ENCODE data around the gene RTN3. TPM values are rescaled to one million over a fixed set of nuclear protein-coding genes. Genes with fewer than 3 reads are reported as not detected.

The RTN3 gene
- total and polyA plus RNA-seq, 4 donors = 42.4 to 89.4 (median 76.6) TPM

- Histone ChIP-seq H3K27me3 (ENCODE audit: control insufficient read depth in 1 of 2, insufficient read depth in 2 of 2, low read length in 1 of 2) (no peaks in the 10 kb centered on the region), H3K9me3 (ENCODE audit: control insufficient read depth, low read length) (no peaks in the 10 kb centered on the region), H3K4me3 (ENCODE audit: low read length in 2 of 2) (no peak overlapping the region), H3K4me1 (ENCODE audit: control insufficient read depth in 1 of 2, insufficient read depth in 2 of 2, low read length in 2 of 2) (peaks cover 5 to 6% of the 10 kb centered on the region in 2 donors), H3K27ac (ENCODE audit: low read depth in 1 of 2, low read length in 2 of 2) (no peak overlapping the region), H3K36me3 (ENCODE audit: control insufficient read depth in 1 of 2, insufficient read depth in 2 of 2, low read length in 1 of 2) (no peaks in the 10 kb centered on the region)
- 0% methylated on average over 1 of the region's 1 CpG for WGBS, 2 donors
- DNase-seq (no peak), ATAC-seq (ENCODE audit: low FRiP score) (no peak)
- intact Hi-C loops (cut with DNase I) = no loop called here
Measured at GRCh38 chr11:63663809-63664208, 17.5 kb upstream of the RTN3 start.

GRCh38 chr11:63666874-63667273 lies 14.4 kb upstream of the RTN3 start:
- Histone ChIP-seq H3K36me3 (ENCODE audit: control insufficient read depth in 1 of 2, insufficient read depth in 2 of 2, low read length in 1 of 2) (no peaks in the 10 kb centered on the region), H3K27ac (ENCODE audit: low read depth in 1 of 2, low read length in 2 of 2) (no peak overlapping the region), H3K27me3 (ENCODE audit: control insufficient read depth in 1 of 2, insufficient read depth in 2 of 2, low read length in 1 of 2) (no peaks in the 10 kb centered on the region), H3K4me1 (ENCODE audit: control insufficient read depth in 1 of 2, insufficient read depth in 2 of 2, low read length in 2 of 2) (peaks cover 5 to 6% of the 10 kb centered on the region in 2 donors), H3K4me3 (ENCODE audit: low read length in 2 of 2) (no peak overlapping the region), H3K9me3 (ENCODE audit: control insufficient read depth, low read length) (no peaks in the 10 kb centered on the region)
- intact Hi-C loops (cut with DNase I) = no loop called here
- no peak for ATAC-seq (ENCODE audit: low FRiP score)
- 44 to 45% methylated on average over 4 of the region's 4 CpGs for WGBS, 2 donors
- no peak for DNase-seq

- Histone ChIP-seq H3K4me3 (ENCODE audit: low read length in 2 of 2) (no peak overlapping the region), H3K9me3 (ENCODE audit: control insufficient read depth, low read length) (no peaks in the 10 kb centered on the region), H3K27ac (ENCODE audit: low read depth in 1 of 2, low read length in 2 of 2) (peak overlapping the region; percentile 50 to 77), H3K27me3 (ENCODE audit: control insufficient read depth in 1 of 2, insufficient read depth in 2 of 2, low read length in 1 of 2) (no peaks in the 10 kb centered on the region), H3K4me1 (ENCODE audit: control insufficient read depth in 1 of 2, insufficient read depth in 2 of 2, low read length in 2 of 2) (peaks cover 2 to 3% of the 10 kb centered on the region in 2 donors), H3K36me3 (ENCODE audit: control insufficient read depth in 1 of 2, insufficient read depth in 2 of 2, low read length in 1 of 2) (no peaks in the 10 kb centered on the region)
- 22 to 27% methylated on average over 3 of the region's 3 CpGs for WGBS, 2 donors
- DNase-seq = no peak
- intact Hi-C loops (cut with DNase I) = no loop called here
- no peak for ATAC-seq (ENCODE audit: low FRiP score)
Measured at GRCh38 chr11:63667995-63668795, 13.1 kb upstream of the RTN3 start.

GRCh38 chr11:63670096-63670432 lies 11.2 kb upstream of the RTN3 start:
- no peak for DNase-seq
- 5 to 6% methylated on average over 7 of the region's 7 CpGs for WGBS, 2 donors
- no peaks in the 10 kb centered on the region for H3K27me3 ChIP-seq (ENCODE audit: control insufficient read depth in 1 of 2, insufficient read depth in 2 of 2, low read length in 1 of 2)
- ATAC-seq (ENCODE audit: low FRiP score) = no peak
- H3K9me3 ChIP-seq (ENCODE audit: control insufficient read depth, low read length) = no peaks in the 10 kb centered on the region
- no peaks in the 10 kb centered on the region for H3K4me1 ChIP-seq (ENCODE audit: control insufficient read depth in 1 of 2, insufficient read depth in 2 of 2, low read length in 2 of 2)
- peak overlapping the region; percentile 84 to 87 for H3K4me3 ChIP-seq (ENCODE audit: low read length in 2 of 2)
- no peaks in the 10 kb centered on the region for H3K36me3 ChIP-seq (ENCODE audit: control insufficient read depth in 1 of 2, insufficient read depth in 2 of 2, low read length in 1 of 2)
- peak overlapping the region; percentile 23 to 72 for H3K27ac ChIP-seq (ENCODE audit: low read depth in 1 of 2, low read length in 2 of 2)
- intact Hi-C loops (cut with DNase I) = no loop called here

GRCh38 chr11:63670433-63671321 lies 10.6 kb upstream of the RTN3 start:
- Histone ChIP-seq H3K9me3 (ENCODE audit: control insufficient read depth, low read length) (no peaks in the 10 kb centered on the region), H3K4me3 (ENCODE audit: low read length in 2 of 2) (peak overlapping the region; percentile 84 to 87), H3K27me3 (ENCODE audit: control insufficient read depth in 1 of 2, insufficient read depth in 2 of 2, low read length in 1 of 2) (no peaks in the 10 kb centered on the region), H3K27ac (ENCODE audit: low read depth in 1 of 2, low read length in 2 of 2) (peak overlapping the region; percentile 87 to 100), H3K4me1 (ENCODE audit: control insufficient read depth in 1 of 2, insufficient read depth in 2 of 2, low read length in 2 of 2) (no peaks in the 10 kb centered on the region), H3K36me3 (ENCODE audit: control insufficient read depth in 1 of 2, insufficient read depth in 2 of 2, low read length in 1 of 2) (no peaks in the 10 kb centered on the region)
- ATAC-seq (ENCODE audit: low FRiP score) = peak; percentile 80
- DNase-seq = peak; percentile 70 to 86
- intact Hi-C loops (cut with DNase I) = no loop called here
- WGBS, 2 donors = 1% methylated on average over 51 to 63 of the region's 63 CpGs

GRCh38 chr11:63671322-63672155 lies 9.8 kb upstream of the RTN3 start, which contains the start of gene ATL3:
TSS of gene ATL3 (minus strand) at chr11:63671376. CDS start at chr11:63671335, 41 bp downstream.
- ATAC-seq (ENCODE audit: low FRiP score) = peak; percentile 97
- 11 to 13% methylated on average over 62 to 69 of the region's 69 CpGs for WGBS, 2 donors
- no peaks in the 10 kb centered on the region for H3K4me1 ChIP-seq (ENCODE audit: control insufficient read depth in 1 of 2, insufficient read depth in 2 of 2, low read length in 2 of 2)
- intact Hi-C loops (cut with DNase I) = no loop called here
- H3K36me3 ChIP-seq (ENCODE audit: control insufficient read depth in 1 of 2, insufficient read depth in 2 of 2, low read length in 1 of 2) = no peaks in the 10 kb centered on the region
- peak within 1 kb of the TSS; percentile 84 to 87 for H3K4me3 ChIP-seq (ENCODE audit: low read length in 2 of 2)
- H3K27me3 ChIP-seq (ENCODE audit: control insufficient read depth in 1 of 2, insufficient read depth in 2 of 2, low read length in 1 of 2) = no peaks in the 10 kb centered on the region
- no peaks in the 10 kb centered on the region for H3K9me3 ChIP-seq (ENCODE audit: control insufficient read depth, low read length)
- peak within 1 kb of the TSS; percentile 87 to 100 for H3K27ac ChIP-seq (ENCODE audit: low read depth in 1 of 2, low read length in 2 of 2)
- DNase-seq = peak; percentile 98 to 100

- Histone ChIP-seq H3K4me3 (ENCODE audit: low read length in 2 of 2) (no peak overlapping the region), H3K27ac (ENCODE audit: low read depth in 1 of 2, low read length in 2 of 2) (no peak overlapping the region), H3K36me3 (ENCODE audit: control insufficient read depth in 1 of 2, insufficient read depth in 2 of 2, low read length in 1 of 2) (no peaks in the 10 kb centered on the region), H3K9me3 (ENCODE audit: control insufficient read depth, low read length) (no peaks in the 10 kb centered on the region), H3K4me1 (ENCODE audit: control insufficient read depth in 1 of 2, insufficient read depth in 2 of 2, low read length in 2 of 2) (no peaks in the 10 kb centered on the region), H3K27me3 (ENCODE audit: control insufficient read depth in 1 of 2, insufficient read depth in 2 of 2, low read length in 1 of 2) (no peaks in the 10 kb centered on the region)
- WGBS, 2 donors = 97 to 98% methylated on average over 16 of the region's 16 CpGs
- intact Hi-C loops (cut with DNase I) = no loop called here
- ATAC-seq (ENCODE audit: low FRiP score) (no peak), DNase-seq (no peak)
Measured at GRCh38 chr11:63672156-63672463, 9.2 kb upstream of the RTN3 start.

GRCh38 chr11:63672936-63673539 lies 8.3 kb upstream of the RTN3 start:
- no peaks in the 10 kb centered on the region for H3K9me3 ChIP-seq (ENCODE audit: control insufficient read depth, low read length)
- no peaks in the 10 kb centered on the region for H3K36me3 ChIP-seq (ENCODE audit: control insufficient read depth in 1 of 2, insufficient read depth in 2 of 2, low read length in 1 of 2)
- DNase-seq = no peak
- 91 to 96% methylated on average over 1 of the region's 1 CpG for WGBS, 2 donors
- no peak overlapping the region for H3K4me3 ChIP-seq (ENCODE audit: low read length in 2 of 2)
- H3K27me3 ChIP-seq (ENCODE audit: control insufficient read depth in 1 of 2, insufficient read depth in 2 of 2, low read length in 1 of 2) = no peaks in the 10 kb centered on the region
- no peak for ATAC-seq (ENCODE audit: low FRiP score)
- H3K27ac ChIP-seq (ENCODE audit: low read depth in 1 of 2, low read length in 2 of 2) = no peak overlapping the region
- H3K4me1 ChIP-seq (ENCODE audit: control insufficient read depth in 1 of 2, insufficient read depth in 2 of 2, low read length in 2 of 2) = no peaks in the 10 kb centered on the region
- intact Hi-C loops (cut with DNase I) = no loop called here

All from aorta (tissue), 5 donors.